ENCODE measurements around the gene ORC1.

- TF ChIP-seq EGR1 (IDR thresholded peaks at IDR 0.05; ENCODE audit: low read depth) (no peak), MAX (IDR thresholded peaks at IDR 0.05) (no peak)
These were observed 48.2 kb downstream of the ORC1 start for GRCh38 chr1:52355847-52356505.

Measured in HCT116 (cell line).